NCI-H1930 (cell line): Measurements from ENCODE around the gene NSL1.
"Not testable (repeated sequence)": the region's sequence is repeated elsewhere in the genome, so short reads cannot be mapped to it uniquely, and the experiment has no call there.

Experiments
- DNase-seq, 2 experiments: peaks; one replicate each; lab custom pipeline; 2025; lab: John Stamatoyannopoulos, UW

The NSL1 gene

DNA sequence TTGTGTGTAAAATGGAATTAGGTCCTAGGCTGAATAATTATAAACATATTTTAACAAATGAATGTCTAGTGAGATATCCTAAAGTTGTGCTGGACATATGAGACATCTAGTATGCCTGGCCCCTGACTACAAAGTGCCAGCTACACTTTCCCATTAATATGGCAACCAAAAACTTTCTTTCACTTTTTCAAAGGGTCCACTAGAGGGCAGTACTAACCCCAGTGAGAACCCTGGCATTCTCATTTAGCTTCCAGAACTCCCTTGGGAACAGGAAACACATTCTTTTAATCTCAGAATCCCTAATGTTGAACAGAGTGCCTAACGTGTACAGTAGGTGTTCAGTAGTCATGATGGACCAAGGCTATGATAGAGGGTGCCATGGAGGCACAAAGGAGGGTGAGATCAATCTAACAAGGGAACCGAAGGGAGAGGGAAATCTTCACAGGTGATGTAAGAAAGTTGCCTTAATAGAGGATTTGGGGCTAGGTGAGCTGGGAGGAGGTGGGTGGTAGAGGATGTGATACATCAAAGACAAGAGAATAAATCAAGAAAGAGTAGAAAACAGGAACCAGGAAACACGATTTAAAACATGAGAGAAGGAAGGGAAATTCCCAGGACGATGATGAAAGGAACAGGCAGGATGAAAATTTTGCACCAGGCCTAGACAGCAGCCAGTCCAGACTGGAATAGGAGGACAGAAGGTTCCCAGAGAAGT lies 41.6 kb downstream of the NSL1 start:
- DNase-seq, result peak; percentile 29 to 36

DNA sequence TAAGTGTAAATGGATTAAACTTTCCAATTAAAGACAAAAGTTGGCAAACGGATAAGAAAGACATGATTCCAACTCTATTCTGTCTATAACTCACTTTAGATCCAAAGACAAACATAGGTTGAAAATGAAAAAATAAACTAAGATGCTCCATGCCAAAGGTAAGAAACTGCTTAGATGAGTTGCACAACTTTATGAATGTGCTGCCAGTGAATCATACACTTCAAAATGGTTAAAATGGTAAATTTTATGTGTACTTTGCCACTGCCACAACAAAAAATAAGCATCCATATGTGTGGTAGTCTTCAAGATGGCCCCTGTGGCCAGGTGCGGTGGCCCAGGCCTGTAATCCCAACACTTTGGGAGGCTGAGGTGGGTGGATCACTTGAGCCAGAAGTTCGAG lies 45.0 kb downstream of the NSL1 start:
- no peak for DNase-seq

GRCh38 chr1:212745303-212745702 lies 46.3 kb downstream of the NSL1 start:
- no peak for DNase-seq

- DNase-seq, result no peak
These were observed 47.6 kb downstream of the NSL1 start for GRCh38 chr1:212743901-212744475.

DNA sequence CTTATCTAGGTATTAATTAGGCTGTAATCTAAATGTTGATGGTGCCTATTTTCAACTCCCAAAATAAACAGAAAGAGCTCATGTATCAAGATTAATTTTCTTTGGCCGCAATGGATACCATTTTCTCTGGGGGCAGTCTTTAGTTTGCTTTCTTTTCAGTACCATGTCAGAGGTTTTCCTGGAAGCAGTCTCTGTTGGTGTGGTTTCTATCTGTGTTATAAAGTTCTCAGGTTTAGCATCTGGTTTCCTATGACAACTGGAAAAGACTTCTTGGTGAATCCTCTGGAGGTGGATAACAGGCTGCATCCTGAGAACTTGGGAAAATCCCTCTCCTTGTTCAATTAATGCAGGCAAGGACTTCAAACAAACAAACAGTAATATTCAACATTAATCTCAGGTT lies 53.2 kb downstream of the NSL1 start:
- DNase-seq, result peak in 1 of 2 experiments; percentile 19

DNA sequence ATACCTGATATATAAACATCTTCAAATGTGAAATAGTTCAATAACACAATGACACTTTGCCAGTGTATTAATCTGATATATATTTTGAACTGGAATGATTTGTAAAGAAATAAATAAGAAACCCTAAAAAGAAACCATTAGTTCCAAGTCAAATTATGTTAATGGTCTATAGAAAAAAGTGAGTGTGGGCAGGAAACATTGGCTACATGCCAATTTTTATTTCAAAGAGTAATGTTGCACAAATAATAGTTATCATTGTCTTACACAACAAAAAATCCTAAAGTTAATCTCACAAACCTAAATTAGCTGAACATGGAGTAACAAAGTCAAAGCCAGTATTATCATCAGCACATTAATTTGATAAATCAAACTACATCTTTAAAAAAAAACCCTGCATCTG lies 54.0 kb downstream of the NSL1 start:
- no peak for DNase-seq

DNA sequence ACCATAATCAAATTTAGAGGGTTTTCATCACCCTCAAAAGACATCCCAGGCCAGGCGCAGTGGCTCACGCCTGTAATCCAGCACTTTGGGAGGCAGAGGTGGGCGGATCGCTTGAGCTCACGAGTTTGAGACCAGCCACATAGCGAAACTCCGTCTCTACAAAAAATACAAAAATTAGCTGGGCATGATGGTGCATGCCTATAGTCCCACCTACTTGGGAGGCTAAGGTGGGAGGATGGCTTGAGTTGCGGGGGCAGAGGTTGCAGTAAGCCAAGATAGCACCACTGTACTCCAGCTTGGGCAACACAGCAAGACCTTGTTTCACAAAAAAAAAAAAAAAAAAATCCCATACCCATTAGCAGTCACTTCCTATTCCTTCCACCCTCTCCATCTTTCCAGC lies 58.5 kb downstream of the NSL1 start:
- DNase-seq, result no peak

DNA sequence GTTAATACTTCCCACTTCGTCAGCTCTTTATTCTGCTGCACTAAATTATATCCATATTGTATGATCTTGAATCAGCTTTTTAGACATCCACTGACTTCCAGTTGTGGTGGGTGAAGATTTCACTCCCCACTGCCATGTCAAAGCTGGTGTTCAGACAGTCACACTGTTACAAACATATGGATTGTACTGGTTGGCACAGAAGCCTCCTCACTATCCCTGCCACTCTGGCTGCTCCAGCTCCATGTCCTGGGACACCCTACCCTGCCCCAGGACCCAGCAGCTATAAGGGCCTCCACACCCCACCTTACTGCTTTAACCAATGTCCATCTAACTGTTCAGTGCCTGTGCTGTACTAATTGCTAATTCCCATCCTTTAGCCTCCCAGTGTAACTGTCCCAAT lies 59.9 kb downstream of the NSL1 start:
- DNase-seq, result no peak

DNA sequence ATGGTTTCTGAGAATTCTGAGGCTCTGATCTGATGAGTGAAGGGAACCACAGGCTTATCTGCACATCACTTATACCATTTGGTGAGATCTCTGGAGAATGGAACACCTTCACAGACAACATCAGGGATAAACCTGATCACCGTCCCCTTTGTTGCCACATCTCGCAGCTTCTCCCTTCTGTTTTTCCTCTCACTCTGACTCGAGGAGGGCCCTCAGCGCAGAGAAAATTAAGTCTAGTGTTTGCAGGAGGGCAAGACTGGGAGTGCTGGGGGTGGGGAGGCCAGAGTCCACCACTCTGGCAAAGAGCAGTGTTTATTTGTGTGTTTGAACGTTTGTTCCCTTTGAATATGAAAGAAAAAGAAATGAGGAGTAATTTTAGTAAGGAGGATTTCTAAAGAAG lies 63.0 kb downstream of the NSL1 start:
- no peak for DNase-seq

DNA sequence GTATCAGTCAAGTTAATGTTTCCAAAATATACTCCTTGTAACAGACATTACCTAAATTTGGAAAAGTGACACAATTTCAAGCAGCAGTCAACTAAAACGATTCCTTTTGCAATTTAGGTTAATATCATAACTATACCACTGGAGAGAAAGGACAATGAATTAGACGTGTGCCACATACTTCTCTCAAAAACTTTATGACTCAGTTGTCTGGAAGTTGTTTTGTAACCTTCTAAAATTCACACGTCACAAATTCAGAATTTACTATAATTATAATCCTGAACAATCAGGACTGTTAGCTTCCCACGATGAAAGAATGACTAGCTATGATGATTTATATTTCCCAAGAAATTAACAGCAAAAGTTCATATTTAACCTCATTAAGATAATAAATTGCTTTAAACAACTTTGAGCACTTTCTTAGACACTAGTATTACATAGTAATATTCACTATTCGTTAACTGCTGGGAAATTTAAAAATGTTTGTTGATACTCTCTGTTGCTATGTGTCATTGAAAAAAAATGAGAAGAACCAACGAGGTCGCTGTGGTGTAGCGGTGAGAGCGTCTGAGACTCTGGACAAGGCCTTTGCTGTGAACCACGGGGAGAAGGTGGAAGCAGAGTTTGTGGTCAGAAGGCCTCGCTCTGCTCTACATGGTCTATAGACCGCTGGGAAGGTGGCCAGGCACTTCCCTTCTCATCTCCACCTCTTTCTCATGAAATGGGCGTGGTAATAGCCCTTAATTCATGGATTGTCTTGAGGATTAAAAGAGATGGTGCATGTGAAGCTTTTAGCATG lies 64.0 kb downstream of the NSL1 start:
- no peak for DNase-seq

- not testable (repeated sequence) for DNase-seq
These were observed 66.9 kb downstream of the NSL1 start for GRCh38 chr1:212724679-212725078.

DNA sequence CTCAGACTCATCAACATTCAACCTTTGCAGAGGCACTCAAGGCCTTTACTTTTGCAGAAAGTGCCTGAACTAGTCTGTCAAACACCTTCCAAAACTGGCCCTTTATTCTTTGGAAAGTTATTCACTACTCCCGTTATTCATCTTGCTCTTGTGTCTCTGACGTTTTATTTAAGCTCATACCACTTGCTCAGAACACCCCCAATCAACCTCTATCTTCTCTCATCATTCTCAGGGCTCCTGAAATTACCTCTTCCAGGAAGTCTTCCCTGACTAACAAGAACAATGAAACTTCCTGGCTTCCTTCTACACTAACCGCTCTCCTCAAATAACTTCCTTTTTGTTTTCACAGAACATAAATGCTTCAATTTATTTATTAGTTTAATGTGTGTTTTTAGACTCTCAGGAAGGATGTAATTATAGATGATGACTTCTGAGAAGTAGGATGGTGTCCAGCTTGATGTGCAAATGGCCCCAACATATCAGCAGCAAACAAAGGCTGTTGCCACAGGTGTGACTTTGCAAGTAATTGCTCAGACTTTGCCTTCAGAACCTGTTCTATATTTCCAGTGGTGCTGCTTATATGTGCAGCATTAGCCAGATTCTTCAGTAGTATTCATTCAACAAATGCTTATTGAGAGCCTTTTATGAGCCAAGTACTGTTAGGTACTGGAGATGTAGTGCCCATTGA lies 69.2 kb downstream of the NSL1 start:
- DNase-seq, result no peak

GRCh38 chr1:212721388-212722247 lies 70.0 kb downstream of the NSL1 start:
- DNase-seq, result peak in 1 of 2 experiments; percentile 4

DNA sequence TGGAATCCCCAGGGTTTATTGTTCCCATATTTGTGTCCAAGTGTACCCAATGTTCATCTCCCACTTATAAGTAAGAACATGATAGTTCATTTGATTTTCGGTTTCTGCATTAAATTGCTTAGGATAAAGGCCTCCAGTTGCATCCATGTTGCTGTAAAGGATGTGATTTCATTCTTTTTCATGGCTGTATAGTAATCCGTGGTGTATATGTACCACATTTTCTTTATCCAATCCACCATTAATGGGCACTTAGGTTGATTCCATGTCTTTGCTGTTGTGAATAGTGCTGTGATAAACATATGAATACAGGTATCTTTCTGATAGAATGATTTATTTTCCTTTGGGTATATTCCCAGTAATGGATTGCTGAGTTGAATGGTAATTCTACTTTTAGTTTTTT lies 71.9 kb downstream of the NSL1 start:
- DNase-seq, result no peak

- no peak for DNase-seq
These were observed 73.1 kb downstream of the NSL1 start for GRCh38 chr1:212718499-212718898.

GRCh38 chr1:212716161-212716560 lies 75.4 kb downstream of the NSL1 start:
- no peak for DNase-seq

GRCh38 chr1:212713465-212714136 lies 78.0 kb downstream of the NSL1 start:
- DNase-seq, result no peak

- no peak for DNase-seq
These were observed 78.9 kb downstream of the NSL1 start for GRCh38 chr1:212712451-212713303.

GRCh38 chr1:212711974-212712373 lies 79.6 kb downstream of the NSL1 start:
- not testable (repeated sequence) for DNase-seq

- DNase-seq, result no peak
These were observed 81.0 kb downstream of the NSL1 start for GRCh38 chr1:212710566-212710965.
